ENCODE measurements around the gene SERPINA10.

- TF ChIP-seq POLR2A (IDR thresholded peaks at IDR 0.05) (no peak), POLR2AphosphoS5 (IDR thresholded peaks at IDR 0.05) (no peak)
- TF ChIP-seq, protein P1, sequence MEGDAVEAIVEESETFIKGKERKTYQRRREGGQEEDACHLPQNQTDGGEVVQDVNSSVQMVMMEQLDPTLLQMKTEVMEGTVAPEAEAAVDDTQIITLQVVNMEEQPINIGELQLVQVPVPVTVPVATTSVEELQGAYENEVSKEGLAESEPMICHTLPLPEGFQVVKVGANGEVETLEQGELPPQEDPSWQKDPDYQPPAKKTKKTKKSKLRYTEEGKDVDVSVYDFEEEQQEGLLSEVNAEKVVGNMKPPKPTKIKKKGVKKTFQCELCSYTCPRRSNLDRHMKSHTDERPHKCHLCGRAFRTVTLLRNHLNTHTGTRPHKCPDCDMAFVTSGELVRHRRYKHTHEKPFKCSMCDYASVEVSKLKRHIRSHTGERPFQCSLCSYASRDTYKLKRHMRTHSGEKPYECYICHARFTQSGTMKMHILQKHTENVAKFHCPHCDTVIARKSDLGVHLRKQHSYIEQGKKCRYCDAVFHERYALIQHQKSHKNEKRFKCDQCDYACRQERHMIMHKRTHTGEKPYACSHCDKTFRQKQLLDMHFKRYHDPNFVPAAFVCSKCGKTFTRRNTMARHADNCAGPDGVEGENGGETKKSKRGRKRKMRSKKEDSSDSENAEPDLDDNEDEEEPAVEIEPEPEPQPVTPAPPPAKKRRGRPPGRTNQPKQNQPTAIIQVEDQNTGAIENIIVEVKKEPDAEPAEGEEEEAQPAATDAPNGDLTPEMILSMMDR (IDR thresholded peaks at IDR 0.05), result no peak
Observed at GRCh38 chr14:94338023-94338422, 45.0 kb upstream of the SERPINA10 start.
